Tibial nerve (tissue), 4 donors: ENCODE results near the gene LILRB2. TPM values are rescaled to one million over a fixed set of nuclear protein-coding genes. Genes with fewer than 3 reads are reported as not detected.
"Not testable (repeated sequence)": the region's sequence is repeated elsewhere in the genome, so short reads cannot be mapped to it uniquely, and the experiment has no call there.

Experiments
- DNase-seq, 2 donors: peaks; one replicate each; pipeline ENCODE4 v3.0.0-alpha.2; 2019; ENCODE audit warnings: low spot score in 2 of 2
- H3K27ac ChIP-seq, 4 donors: fragments of 200-600 bp; sonication (generic) in 3 of 4; one replicate each; pipeline ENCODE4 v1.5.1; 2017 to 2019; ENCODE audit warnings: mild to moderate bottlenecking in 1 of 4
- H3K27me3 ChIP-seq, 2 donors: fragments of 200-600 bp; sonication (generic) in 1 of 2; one replicate each; pipeline versions ENCODE4 v1.5.1 to v1.6.0; 2017 to 2019
- H3K36me3 ChIP-seq, 3 donors: fragments of 200-600 bp; sonication (generic); one replicate each; pipeline ENCODE4 v1.5.1; 2018 to 2019
- H3K4me1 ChIP-seq, 4 donors: fragments of 200-600 bp; sonication (generic) in 3 of 4; one replicate each; pipeline ENCODE4 v1.5.1; 2017 to 2019
- H3K4me3 ChIP-seq, 4 donors: fragments of 200-600 bp; sonication (generic) in 3 of 4; one replicate each; pipeline ENCODE4 v1.5.1; 2017 to 2019; ENCODE audit warnings: mild to moderate bottlenecking in 1 of 4, moderate library complexity in 1 of 4
- H3K9me3 ChIP-seq, 4 donors: fragments of 200-600 bp; sonication (generic) in 3 of 4; one replicate each; pipeline ENCODE4 v1.5.1; 2017 to 2019
- CTCF ChIP-seq, 5 experiments: fragments of 200-600 bp in 3 of 5; fragments of 450-650 bp in 2 of 5; sonication (generic) in 3 of 5; IDR thresholded peaks; one replicate each; pipeline ENCODE4 v1.5.1; 2016 to 2019; ENCODE audit warnings: antibody characterized with exemption in 5 of 5, mild to moderate bottlenecking in 3 of 5, moderate library complexity in 2 of 5
- EP300 ChIP-seq, 2 donors: sonication (generic); formaldehyde crosslinking; IDR thresholded peaks; one replicate each; pipeline ENCODE4 v1.6.1; 2017; ENCODE audit warnings: antibody characterized with exemption in 2 of 2, mild to moderate bottlenecking in 1 of 2
- POLR2A ChIP-seq, 2 donors: fragments of 450-650 bp; IDR thresholded peaks; one replicate each; pipeline ENCODE4 v1.6.1; 2017; ENCODE audit warnings: antibody characterized with exemption in 2 of 2, mild to moderate bottlenecking in 2 of 2, moderate library complexity in 2 of 2
- WGBS, 2 donors: methylation state at CpG; one replicate each; pipeline ENCODE4 v1.1.5; 2018; 5-methylcytosine and 5-hydroxymethylcytosine counted together
- total RNA-seq, 4 donors: library from RNA; depleted of rRNA; stranded (reverse); fragments of >200 nt; gene quantifications; one replicate each; pipeline ENCODE4 v1.1.0, GENCODE V29; 2016

LILRB2 gene
- total RNA-seq, 4 donors from 2014 or later, result 1.6 to 8.4 (median 4.4) TPM

DNA sequence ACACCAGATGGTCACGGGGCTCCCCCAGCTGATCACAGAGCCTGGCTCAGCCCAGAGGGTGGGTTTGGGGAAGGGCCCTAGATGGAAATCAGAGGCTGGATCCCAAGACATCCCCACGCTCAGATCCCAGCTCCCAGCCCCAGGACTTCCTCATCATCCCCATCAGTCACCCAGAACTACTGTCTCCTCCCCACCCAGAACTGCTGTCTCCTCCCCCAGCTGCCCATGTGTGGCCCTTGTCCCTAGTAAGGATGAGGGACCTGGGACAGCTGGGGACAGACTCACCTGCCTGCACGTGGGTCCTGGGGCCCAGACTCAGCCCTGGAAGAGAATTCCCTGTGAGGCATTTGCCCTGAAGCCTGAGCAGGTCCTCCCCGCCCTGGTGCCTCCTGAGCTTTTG, 38.7 kb downstream of the LILRB2 start:
- H3K27me3 ChIP-seq, H3K4me1 ChIP-seq, H3K27ac ChIP-seq, H3K9me3 ChIP-seq, H3K36me3 ChIP-seq, DNase-seq, H3K4me3 ChIP-seq: not testable (repeated sequence)
- WGBS, 2 donors, result no CpG with 5 or more reads among the region's 4 CpGs

- H3K27me3 ChIP-seq, H3K36me3 ChIP-seq, H3K4me3 ChIP-seq, DNase-seq, H3K4me1 ChIP-seq, H3K27ac ChIP-seq, H3K9me3 ChIP-seq: not testable (repeated sequence)
- 55 to 63% methylated on average over 13 to 16 of the region's 22 CpGs for WGBS, 2 donors
Observed at GRCh38 chr19:54240372-54241336, 40.3 kb downstream of the LILRB2 start.

DNA sequence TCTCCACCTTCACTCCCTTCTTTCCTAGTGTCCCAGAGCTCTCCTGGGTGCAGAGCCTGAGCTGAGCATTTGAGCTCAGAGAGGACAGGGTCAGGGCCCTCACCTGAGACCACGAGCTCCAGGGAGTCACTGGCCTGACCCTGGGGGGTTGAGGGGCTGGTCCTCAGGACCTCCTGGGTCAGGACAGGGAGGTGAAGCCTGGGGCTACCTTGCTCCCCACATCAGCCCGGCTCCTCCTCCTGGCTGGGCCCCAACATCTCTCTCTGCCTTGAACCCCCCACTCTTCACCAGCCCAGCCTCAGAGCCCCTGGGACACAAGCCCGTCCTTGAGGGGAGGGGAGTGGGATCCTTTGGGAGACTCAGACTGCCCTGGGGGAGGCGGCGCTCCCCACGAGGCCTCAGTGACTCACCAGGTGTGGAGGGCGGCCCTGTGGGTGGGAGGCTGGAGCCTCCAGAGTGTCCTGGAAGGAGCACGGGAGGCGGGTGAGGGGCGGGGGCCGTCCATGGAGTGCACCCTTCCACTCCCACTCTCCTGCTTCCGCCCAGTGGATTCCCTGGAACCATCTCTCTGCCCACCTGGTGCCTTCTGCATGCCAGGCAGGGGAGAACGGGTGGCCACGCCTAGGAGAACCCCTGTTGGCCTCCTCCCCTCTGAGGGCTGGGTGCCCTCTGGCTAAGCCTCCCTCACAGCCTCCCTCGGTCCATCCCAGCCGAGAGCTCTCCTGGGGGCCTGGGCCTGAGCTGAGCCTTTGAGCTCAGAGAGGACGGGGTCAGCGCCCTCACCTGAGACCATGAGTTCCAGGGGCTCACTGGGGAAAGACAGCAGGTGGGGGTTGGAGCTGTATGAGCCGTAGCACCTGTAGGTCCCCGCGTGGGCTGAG, 41.2 kb downstream of the LILRB2 start:
- H3K4me1 ChIP-seq, H3K27me3 ChIP-seq, DNase-seq, H3K4me3 ChIP-seq, H3K27ac ChIP-seq, H3K36me3 ChIP-seq: not testable (repeated sequence)
- whole genome bisulfite sequencing, 2 donors, result 70 to 72% methylated on average over 9 to 13 of the region's 21 CpGs
- peaks cover 0 to 12% (median 1%) of the 10 kb centered on the region in 4 donors for H3K9me3 ChIP-seq

GRCh38 chr19:54233941-54234340, 47.0 kb downstream of the LILRB2 start:
- no peak overlapping the region for H3K4me3 ChIP-seq
- TF ChIP-seq EP300 (IDR thresholded peaks at IDR 0.05) (no peak), POLR2A (IDR thresholded peaks at IDR 0.05) (no peak), CTCF (IDR thresholded peaks at IDR 0.05) (no peak)
- H3K27ac ChIP-seq, result no peak overlapping the region
- H3K36me3 ChIP-seq, result no peaks in the 10 kb centered on the region
- 45 to 81% methylated on average over 5 of the region's 5 CpGs for WGBS, 2 donors
- H3K9me3 ChIP-seq, result peaks cover 0 to 18% (median 2%) of the 10 kb centered on the region in 4 donors
- H3K27me3 ChIP-seq, result peaks cover 0 to 8% of the 10 kb centered on the region in 2 donors
- DNase-seq, result no peak
- no peaks in the 10 kb centered on the region for H3K4me1 ChIP-seq

DNA sequence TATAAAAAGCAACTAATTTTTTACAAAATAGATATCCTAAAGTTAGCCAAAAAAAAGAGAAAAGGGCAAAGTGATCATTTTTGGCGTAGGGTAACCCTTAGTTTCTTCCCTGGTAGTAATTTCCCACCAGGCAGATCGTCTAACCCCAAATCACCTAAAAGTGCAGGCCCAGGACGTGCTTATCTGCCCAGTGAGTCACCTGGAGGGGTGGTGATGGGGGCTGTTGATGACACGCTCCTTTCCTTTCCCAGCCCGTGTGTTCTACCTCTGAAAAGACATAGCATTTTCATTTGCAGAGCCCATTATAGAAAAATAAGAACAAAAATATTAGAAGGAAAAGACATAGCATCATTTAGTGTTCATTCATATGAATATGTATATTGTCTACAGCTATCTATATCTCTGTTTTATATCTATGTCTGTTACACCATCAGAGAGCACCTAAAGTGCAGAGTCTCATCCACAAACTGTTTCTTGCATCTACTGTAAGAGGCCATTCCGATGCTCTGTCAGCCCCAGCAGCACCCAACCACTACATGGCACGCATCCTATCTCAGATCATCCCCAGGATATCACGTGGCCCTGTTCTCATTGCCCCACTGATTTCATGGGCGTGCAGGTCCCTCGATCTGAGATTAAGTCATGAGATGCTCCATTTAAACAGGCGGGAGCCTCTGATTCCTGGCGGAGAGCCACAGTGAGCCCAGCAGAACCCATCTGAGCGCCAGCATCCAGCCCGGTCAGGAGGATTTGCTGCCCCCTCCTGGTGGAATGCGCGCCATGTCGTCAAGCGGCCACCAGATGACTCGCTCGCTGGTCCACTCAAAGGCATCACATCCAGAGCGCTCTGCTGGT, 49.6 kb downstream of the LILRB2 start:
- H3K9me3 ChIP-seq, result peaks cover 0 to 15% (median 2%) of the 10 kb centered on the region in 4 donors
- no peaks in the 10 kb centered on the region for H3K36me3 ChIP-seq
- peaks cover 0 to 15% of the 10 kb centered on the region in 2 donors for H3K27me3 ChIP-seq
- 21 to 24% methylated on average over 20 to 21 of the region's 21 CpGs for WGBS, 2 donors
- TF ChIP-seq POLR2A (IDR thresholded peaks at IDR 0.05) (no peak), EP300 (IDR thresholded peaks at IDR 0.05) (peak in 1 of 2 donors; percentile 13), CTCF (IDR thresholded peaks at IDR 0.05) (peak; percentile 76 to 92 (median 79))
- H3K27ac ChIP-seq, result no peak overlapping the region
- no peak overlapping the region for H3K4me3 ChIP-seq
- peak; percentile 69 to 88 for DNase-seq
- H3K4me1 ChIP-seq, result no peaks in the 10 kb centered on the region

DNA sequence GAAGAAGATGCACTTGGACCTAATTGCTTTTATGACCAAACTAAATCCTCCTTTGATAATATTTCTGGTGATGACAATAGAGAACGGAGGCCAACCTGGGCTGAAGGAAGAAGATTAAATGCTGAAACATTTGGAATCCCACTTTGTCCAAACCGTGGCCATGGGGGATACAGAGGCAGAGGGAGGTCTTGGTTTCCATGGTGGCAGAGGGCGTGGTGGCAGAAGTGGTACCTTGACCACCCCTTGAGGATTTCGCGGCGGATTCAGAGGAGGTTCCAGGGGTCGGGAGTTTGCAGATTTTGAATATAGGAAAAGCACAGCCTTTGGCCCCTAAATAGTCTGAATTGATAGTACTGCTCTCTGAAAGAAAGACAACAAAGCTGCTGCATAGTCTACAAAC, 50.9 kb downstream of the LILRB2 start:
- Histone ChIP-seq H3K4me1 (no peaks in the 10 kb centered on the region), H3K36me3 (no peaks in the 10 kb centered on the region), H3K27ac (no peak overlapping the region), H3K4me3 (no peak overlapping the region), H3K9me3 (peaks cover 0 to 9% (median 2%) of the 10 kb centered on the region in 4 donors), H3K27me3 (peaks cover 0 to 15% of the 10 kb centered on the region in 2 donors)
- WGBS, 2 donors, result 84% methylated on average over 7 of the region's 7 CpGs
- DNase-seq, result no peak
- TF ChIP-seq POLR2A (IDR thresholded peaks at IDR 0.05) (no peak), EP300 (IDR thresholded peaks at IDR 0.05) (no peak), CTCF (IDR thresholded peaks at IDR 0.05) (no peak)
